NCI-H774 (cell line): ENCODE results near the gene MAP1S.
"Not testable (repeated sequence)": the region's sequence is repeated elsewhere in the genome, so short reads cannot be mapped to it uniquely, and the experiment has no call there.

Experiments
- DNase-seq: peaks from one replicate; lab custom pipeline; 2025; lab: John Stamatoyannopoulos, UW

The MAP1S gene

DNA sequence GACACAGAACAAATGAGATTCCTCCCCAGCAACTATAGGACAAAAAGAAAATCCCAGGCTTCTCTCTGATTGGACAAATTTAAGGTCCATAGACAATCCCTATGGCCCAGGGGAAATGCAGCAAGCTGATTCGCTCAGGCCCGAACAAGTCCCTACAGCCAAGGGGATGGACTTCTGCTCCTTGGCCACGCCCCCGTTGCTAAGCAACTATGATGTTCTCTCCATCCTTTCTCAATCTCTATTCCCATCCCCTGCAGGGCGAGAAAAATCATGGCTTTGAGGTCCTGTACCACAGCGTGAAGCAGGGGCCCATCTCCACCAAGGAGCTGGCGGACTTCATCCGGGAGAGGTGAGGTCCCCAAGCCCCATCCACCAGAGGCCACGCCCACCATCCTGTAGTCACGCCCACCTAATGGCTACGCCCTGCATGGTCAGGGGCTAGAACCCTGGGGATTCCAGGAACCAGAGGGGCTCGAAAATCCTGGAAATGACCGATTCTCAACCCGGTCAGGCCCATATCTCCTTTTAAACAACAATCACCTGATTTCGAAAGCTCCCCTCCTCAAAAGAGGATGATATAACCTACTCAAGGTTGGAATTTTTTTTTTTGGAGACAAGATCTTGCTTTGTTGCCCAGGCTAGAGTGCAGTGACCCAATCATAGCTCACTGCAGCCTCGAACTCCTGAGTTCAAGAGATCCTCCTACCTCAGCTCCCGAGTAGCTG, 43.4 kb downstream of the MAP1S start:
- no peak for DNase-seq

DNA sequence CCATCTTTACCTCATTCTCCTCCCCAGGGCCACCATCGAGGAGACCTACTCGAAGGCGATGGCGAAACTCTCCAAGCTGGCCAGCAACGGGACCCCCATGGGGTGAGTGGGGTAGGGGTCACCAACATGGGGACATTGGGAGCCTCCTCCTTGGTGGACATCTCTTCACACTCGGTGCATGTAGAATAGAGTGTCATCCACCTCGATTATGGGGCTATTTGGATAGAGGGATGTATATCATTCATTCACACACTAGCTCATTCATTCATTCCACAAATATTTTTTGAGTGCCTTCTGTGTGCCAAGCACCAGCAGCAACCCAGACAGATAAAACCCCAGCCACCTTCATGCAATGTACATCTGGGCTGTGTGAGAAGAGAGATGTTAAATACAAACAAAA, 45.1 kb downstream of the MAP1S start:
- DNase-seq, result no peak

DNA sequence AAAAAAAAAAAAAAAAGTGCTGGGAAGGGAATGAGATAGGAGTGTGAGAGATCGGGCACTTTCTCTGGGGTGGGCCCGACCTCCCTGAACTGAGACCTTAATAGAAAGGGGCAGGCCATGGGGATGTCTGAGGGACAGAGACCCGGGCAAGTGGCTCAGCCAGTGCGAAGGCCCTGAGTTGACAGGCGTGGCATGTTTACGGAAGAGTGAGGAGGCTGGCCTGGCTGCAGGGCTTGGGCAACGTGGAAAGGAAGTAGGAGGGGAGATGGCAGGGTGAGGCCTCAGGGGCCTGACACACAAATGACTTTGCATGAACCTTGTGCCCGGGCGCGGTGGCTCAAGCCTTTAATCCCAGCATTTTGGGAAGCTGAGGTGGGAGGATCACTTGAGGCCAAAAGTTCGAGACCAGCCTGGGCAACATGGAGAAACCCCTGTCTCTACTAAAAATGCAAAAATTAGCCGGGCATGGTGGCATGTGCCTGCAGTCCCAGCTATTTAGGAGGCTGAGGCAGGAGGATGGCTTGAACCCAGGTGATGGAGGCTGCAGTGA, 45.9 kb downstream of the MAP1S start:
- DNase-seq, result no peak

DNA sequence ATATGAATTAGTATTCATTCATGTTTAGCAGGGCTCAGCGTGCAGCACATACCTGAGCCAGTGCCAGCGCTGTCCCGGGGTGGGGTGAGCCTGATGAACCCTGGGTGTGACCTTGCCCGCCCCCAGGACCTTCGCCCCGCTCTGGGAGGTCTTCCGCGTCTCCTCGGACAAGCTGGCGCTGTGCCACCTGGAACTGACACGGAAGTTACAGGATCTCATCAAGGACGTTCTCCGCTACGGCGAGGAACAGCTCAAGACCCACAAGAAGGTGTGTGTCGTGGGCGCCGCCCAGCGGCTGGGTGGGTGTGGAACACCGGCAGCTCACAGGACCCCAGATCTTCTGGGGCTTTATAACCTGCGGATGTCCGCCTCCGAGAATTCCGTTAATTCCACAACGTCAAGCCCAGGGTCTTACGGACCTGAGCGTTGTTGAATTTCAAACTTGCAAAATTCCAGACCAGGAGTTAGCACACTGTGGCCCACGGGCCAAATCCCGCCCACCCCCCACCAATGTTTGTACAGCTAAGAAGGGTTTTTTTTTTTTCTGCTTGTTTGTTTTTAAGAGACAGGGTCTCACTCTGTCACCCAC, 47.4 kb downstream of the MAP1S start:
- DNase-seq, result peak; percentile 28

DNA sequence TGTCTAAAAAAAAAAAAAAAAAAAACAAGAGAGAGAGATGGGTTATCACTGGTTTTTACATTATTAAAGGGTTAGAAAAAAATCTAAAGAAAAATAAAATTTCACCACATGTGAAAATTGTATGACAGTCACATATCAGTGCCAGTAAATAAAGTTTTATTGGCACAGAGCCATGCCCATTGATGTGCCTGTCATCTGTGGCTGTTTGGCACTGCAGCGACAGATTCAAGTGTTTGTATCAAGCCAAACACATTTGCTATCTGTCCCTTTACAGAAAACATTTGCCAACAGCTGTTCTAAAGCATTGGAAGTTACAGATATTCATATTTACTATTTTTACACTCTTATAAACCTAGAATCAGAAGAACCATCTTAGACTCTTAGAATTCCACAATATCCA, 48.3 kb downstream of the MAP1S start:
- DNase-seq, result no peak

DNA sequence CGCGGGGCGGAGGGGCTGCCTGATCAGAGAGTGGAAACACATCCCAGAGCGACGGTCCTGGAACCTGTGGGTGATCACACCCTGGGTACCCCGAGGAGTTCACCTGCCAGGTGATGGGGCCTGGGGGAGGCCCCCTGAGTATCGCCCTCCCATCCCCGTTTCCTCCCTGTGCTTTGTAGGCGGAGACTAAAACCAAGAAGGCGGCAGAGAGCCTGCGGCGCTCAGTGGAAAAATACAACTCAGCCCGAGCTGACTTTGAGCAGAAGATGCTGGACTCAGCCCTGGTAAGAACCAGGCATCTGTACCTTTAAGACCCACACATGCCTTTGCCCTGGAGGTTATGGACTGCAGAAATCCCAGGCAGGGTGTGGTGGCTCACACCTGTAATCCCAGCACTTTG, 51.3 kb downstream of the MAP1S start:
- DNase-seq, result no peak

DNA sequence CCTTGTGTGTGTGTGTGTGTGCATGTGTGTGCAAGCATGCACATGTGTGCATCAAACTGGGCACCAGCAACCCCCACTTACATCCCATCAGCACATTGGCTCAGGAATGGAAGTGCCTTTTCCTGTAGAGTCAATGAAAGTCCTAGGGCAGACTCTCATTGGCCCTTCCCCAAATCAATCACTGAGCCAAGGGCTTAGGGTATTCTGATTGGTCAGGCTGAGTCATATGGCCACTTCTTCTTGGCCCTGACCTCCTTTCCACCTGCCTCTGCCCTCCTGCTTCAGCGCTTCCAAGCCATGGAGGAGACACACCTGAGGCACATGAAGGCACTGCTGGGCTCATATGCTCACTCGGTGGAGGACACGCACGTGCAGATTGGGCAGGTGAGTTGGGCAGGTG, 52.9 kb downstream of the MAP1S start:
- DNase-seq, result no peak

DNA sequence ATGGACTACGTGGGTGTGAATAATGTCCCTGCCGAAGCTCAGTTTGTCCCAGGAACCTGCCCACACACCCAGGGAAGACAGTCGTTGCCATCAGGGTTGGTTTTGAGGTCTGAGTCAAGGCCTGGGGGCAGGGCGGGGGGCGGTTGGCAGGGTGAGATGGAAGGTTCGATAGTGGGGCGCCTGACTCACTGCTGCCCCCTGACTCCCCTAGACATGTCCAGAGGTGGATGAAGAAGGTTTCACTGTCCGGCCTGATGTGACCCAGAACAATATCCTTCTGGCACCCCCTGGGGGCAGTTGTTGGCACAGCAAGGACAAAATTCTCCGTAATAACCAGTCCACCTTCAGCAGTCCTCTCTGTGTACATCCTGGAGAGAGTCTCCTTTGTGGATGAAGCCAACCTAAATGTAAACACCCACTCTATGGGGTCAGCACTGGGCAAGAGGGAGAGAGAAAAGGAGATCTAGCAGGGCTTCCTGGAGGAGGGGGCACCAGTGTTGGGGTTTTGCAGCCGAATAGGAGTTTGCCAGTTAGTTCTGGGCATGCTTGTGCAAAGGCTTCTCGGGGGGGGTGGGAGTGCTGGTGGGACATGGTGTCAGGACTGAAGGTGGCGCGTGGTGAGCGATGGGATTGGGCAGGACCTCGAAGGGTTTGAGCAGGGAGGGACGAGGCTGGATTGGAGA, 56.1 kb downstream of the MAP1S start:
- DNase-seq, result no peak

DNA sequence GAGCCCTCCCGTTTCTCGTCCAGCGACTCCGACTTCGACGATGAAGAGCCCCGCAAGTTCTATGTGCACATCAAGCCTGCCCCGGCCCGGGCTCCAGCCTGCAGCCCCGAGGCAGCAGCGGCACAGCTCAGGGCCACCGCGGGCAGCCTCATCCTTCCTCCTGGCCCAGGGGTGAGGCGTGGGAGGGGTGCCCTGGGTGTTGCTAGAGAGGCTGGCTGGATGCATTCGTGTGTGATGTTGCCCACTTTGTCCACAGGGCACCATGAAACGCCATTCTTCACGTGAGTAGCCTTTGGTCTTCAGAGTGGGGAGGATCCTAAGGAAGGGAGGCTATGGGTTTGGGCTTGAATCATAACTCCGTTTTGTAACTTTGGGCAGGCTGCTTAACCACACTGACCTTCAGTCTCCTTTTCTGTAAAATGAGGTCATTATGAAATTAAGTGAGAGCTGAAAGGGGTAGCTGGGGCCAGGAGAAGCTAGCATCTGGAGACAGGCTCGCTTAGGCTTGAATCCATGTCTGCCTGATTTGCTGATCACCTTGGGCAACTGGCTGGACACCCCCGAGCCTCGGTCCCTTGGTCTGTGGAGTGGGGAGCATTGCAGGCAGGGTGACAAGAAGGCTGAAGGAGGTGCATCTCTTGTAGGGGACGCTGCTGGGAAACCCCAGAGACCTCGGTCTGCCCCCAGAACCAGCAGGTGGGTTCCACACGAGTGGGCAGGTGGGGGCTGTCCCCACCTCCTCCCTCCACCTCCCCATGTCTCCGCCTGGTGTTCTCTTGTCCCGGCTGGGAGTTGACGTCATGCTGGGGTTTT, 56.9 kb downstream of the MAP1S start:
- no peak for DNase-seq

DNA sequence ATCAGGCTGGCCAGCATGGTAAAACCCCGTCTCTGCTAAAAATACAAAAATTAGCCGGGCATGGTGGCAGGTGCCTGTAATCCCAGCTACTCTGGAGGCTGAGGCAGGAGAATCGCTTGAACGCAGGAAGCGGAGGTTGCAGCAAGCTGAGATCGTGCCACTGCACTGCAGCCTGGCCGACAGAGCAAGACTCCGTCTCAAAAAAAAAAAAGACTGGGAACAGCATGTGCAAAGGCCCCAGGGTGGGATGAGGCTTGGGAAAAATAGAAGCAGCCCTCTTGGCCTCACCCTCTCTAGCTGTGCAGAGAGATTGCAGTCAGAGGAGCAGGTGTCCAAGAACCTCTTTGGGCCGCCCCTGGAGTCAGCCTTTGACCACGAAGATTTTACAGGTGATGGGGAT, 58.6 kb downstream of the MAP1S start:
- not testable (repeated sequence) for DNase-seq

DNA sequence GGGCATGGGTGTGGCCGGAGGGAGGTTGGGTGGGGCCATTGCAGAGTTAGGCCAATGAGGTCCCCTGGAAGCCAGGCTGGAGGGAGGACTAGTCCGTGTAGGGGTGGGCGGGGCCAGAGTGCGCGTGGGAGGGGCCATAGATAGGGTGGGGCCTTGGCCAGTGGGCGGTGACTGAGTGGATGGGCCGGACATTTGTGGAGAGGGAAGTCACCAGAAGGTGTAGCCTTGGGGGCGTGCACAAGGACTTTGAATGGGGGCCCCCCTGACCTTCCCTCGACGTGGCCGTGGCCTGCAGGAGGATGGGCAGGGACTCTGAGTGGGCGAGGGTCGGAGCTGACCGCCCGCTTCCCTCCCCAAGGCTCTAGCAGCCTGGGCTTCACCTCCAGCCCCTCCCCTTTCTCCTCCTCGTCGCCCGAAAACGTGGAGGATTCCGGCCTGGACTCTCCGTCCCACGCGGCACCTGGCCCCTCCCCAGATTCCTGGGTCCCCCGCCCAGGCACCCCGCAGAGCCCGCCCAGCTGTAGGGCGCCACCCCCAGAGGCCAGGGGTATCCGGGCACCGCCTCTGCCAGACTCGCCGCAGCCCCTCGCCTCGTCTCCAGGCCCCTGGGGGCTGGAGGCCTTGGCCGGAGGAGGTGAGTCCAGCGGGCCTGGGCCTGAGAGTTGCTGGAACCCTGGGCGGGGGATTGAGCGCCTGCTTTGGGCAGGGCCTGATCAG, 59.1 kb downstream of the MAP1S start:
- DNase-seq, result peak; percentile 74

DNA sequence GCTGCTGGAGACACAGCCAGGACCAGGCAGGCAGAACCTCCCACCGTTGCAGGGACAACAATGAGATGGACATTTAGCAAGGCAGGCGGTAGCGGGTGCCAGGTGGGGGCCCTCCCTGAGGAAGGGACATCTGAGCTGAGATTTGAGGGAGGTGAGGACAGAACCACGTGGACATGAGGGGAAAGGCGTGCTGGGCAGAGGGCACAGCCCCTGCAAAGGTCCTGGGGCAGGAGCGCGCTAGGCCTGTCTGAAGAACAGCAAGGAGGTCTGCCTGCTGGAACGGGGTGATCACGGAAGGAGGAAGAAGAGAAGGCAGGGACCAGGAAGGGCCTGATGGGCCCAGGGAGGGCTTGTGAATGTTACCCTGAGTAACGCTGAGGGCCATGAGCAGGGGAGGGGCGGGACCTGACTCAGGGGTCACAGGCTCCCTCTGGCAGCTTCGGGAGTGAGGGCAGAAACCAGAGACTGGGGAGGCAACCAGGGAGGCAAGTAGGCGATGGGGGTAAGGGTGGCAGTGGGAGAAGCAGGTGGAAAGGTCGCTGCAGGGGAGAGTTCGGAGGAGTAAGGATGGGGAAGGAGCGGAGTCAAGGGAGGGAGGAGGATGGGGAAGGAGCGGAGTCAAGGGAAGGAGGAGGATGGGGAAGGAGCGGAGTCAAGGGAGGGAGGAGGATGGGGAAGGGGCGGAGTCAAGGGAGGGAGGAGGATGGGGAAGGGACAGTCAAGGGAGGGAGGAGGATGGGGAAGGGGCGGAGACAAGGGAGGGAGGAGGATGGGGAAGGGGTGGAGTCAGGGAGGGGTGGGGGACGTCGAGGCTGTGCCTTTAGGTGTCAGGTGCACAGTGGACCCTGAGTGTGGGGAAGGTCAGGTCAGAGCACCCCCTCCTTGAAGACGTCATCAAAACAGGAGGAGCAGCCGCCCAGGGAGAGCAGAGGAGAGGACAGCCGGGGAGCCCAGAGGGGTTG, 60.0 kb downstream of the MAP1S start:
- DNase-seq, result no peak

DNA sequence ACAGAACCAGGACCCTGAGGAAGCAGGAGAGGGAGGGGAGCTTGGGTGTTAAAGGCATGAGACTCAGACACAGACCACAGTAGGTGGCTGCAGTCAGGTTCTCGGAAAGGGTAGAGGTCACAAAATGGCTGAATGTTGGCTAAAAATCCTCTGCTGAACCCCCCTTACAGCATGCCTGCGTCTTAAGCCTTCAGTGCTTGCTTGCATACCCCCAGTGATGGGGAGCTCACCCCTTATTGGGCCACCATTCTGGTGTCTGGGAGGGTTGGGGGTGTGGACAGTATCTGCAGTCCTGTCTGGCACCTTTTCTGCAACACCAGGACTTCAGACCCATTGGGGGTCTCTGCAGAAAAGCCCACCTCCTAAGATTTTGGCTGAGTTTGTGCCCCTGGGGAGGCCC, 61.5 kb downstream of the MAP1S start:
- no peak for DNase-seq

DNA sequence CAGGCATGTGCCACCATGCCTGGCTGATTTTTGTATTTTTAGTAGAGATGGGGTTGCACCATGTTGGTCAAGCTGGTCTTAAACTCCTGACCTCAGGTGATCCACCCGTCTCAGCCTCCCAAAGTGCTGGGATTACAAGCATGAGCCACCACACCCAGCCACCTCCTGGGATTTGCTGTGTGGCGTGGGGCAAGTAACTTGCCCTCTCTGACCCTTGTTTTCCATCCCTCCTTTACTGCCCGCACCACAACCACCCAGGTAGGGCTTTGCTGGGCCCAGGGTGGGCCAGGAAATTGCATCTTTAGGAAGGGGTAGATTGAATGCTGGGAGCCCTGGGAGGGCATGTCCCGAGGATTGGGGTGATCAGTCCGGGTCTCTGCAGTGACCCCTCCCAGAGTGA, 64.4 kb downstream of the MAP1S start:
- not testable (repeated sequence) for DNase-seq
